A673 (cell line): ENCODE results near the gene DNMT3A. TPM values are rescaled to one million over a fixed set of nuclear protein-coding genes. Genes with fewer than 3 reads are reported as not detected.

Experiments
- BruUV-seq: library from RNA; stranded (reverse); fragments of 400-500 nt; replicated peaks from 2 replicates; lab custom pipeline; 2021; lab: Mats Ljungman, UMichigan
- CTCF ChIA-PET: fragments of 300-600 bp; sonication (Branson Sonifier 250); formaldehyde crosslinking; loops from one replicate; lab custom pipeline; 2022; ENCODE audit warnings: antibody characterized with exemption; lab: Charles Lee
- POLR2A ChIA-PET: fragments of 300-600 bp; sonication (Branson Sonifier 250); formaldehyde crosslinking; loops from one replicate; lab custom pipeline; 2022; ENCODE audit warnings: antibody characterized with exemption; ENCODE audit not compliant: low non-redundant PET; lab: Charles Lee
- DNase-seq: peaks from one replicate; pipeline ENCODE4 v3.0.0-alpha.2; 2015; ENCODE audit warnings: low spot score
- H3K27ac ChIP-seq: fragments of 200-600 bp; sonication (generic); 2 replicates; pipeline ENCODE4 v1.5.1; 2016; ENCODE audit warnings: mixed run types, low read depth, mild to moderate bottlenecking, mixed read lengths, antibody characterized with exemption, low read length; ENCODE audit not compliant: poor library complexity, severe bottlenecking
- H3K27me3 ChIP-seq: fragments of 200-600 bp; sonication (generic); replicated peaks from 2 replicates; pipeline ENCODE4 v1.6.1; 2017; ENCODE audit warnings: mixed run types, low read depth, mild to moderate bottlenecking, mixed read lengths, antibody characterized with exemption, low read length; ENCODE audit not compliant: insufficient read depth, poor library complexity
- H3K36me3 ChIP-seq: fragments of 200-600 bp; sonication (generic); 2 replicates; pipeline ENCODE4 v1.6.1; 2016; ENCODE audit warnings: mixed run types, mild to moderate bottlenecking, mixed read lengths, antibody characterized with exemption, low read length; ENCODE audit not compliant: insufficient read depth, poor library complexity, severe bottlenecking
- H3K4me1 ChIP-seq: fragments of 200-600 bp; sonication (generic); 2 replicates; pipeline ENCODE4 v1.6.1; 2017; ENCODE audit warnings: mixed run types, mild to moderate bottlenecking, mixed read lengths, antibody characterized with exemption, low read length; ENCODE audit not compliant: insufficient read depth, poor library complexity, severe bottlenecking
- H3K4me3 ChIP-seq: fragments of 200-600 bp; sonication (generic); 2 replicates; pipeline ENCODE4 v1.5.1; 2016; ENCODE audit warnings: low read depth, mixed run types, mild to moderate bottlenecking, mixed read lengths, low read length; ENCODE audit not compliant: poor library complexity, severe bottlenecking
- H3K9me3 ChIP-seq: fragments of 200-600 bp; sonication (generic); 2 replicates; pipeline ENCODE4 v1.6.1; 2016; ENCODE audit warnings: mixed run types, low read depth, mild to moderate bottlenecking, mixed read lengths, antibody characterized with exemption, low read length; ENCODE audit not compliant: poor library complexity, severe bottlenecking
- CTCF ChIP-seq: fragments of 300-800, 200-600 bp; sonication (generic); conservative IDR thresholded peaks from 2 replicates; pipeline ENCODE4 v1.5.1; 2017; ENCODE audit warnings: low read depth, mild to moderate bottlenecking, antibody characterized with exemption, low read length, moderate library complexity, mixed read lengths
- EZH2 ChIP-seq: fragments of 200-600 bp; sonication (generic); IDR thresholded peaks from 2 replicates; pipeline ENCODE4 v1.6.1; 2017; ENCODE audit warnings: borderline replicate concordance, low read depth, mild to moderate bottlenecking, mixed read lengths, antibody characterized with exemption, low read length; ENCODE audit not compliant: poor library complexity, severe bottlenecking
- intact Hi-C: fragments of 100-400 bp; cut with micrococcal nuclease; formaldehyde crosslinking; loops from one replicate; pipeline ENCODE4 v1.10.0; 2022; ENCODE audit not compliant: unreplicated experiment
- total RNA-seq: library from RNA; stranded (reverse); gene quantifications from 2 replicates; pipeline ENCODE4 v1.2.3, GENCODE V29; 2021

DNMT3A gene
- total RNA-seq, 1 experiment from 2014 or later: 109 TPM

GRCh38 chr2:25197336-25198208 lies 144.2 kb downstream of the DNMT3A start:
- Histone ChIP-seq H3K9me3 (no peaks in the 10 kb centered on the region), H3K36me3 (no peaks in the 10 kb centered on the region), H3K4me3 (no peak overlapping the region), H3K27me3 (no peaks in the 10 kb centered on the region), H3K4me1 (no peaks in the 10 kb centered on the region), H3K27ac (no peak overlapping the region)
- DNase-seq: no peak
- intact Hi-C loops: loop anchor here (2.0 to 5.0 kb wide), 3 partner anchors 60 to 363 kb away; no protein-coding TSS in a partner anchor
- BruUV-seq: no TSS peak
- ChIA-PET CTCF (interaction anchor here (0.6 to 1.1 kb wide), 3 partner anchors 93 to 254 kb away, joined by 3 to 7 read pairs (median 4); no protein-coding TSS in a partner anchor), POLR2A (no interaction called here)
- no peak for TF ChIP-seq EZH2
- TF ChIP-seq CTCF: no peak

GRCh38 chr2:25194576-25195122 lies 147.1 kb downstream of the DNMT3A start:
- CTCF ChIA-PET: no interaction called here
- no peaks in the 10 kb centered on the region for H3K36me3 ChIP-seq
- H3K27me3 ChIP-seq: no peaks in the 10 kb centered on the region
- H3K4me3 ChIP-seq: no peak overlapping the region
- TF ChIP-seq EZH2 (no peak), CTCF (no peak)
- no peak for DNase-seq
- POLR2A ChIA-PET: no interaction called here
- no peak overlapping the region for H3K27ac ChIP-seq
- no TSS peak for BruUV-seq
- H3K4me1 ChIP-seq: no peaks in the 10 kb centered on the region
- intact Hi-C loops: loop anchor here (5.0 kb wide), 1 partner anchor 57 kb away; no protein-coding TSS in a partner anchor
- no peaks in the 10 kb centered on the region for H3K9me3 ChIP-seq

DNA sequence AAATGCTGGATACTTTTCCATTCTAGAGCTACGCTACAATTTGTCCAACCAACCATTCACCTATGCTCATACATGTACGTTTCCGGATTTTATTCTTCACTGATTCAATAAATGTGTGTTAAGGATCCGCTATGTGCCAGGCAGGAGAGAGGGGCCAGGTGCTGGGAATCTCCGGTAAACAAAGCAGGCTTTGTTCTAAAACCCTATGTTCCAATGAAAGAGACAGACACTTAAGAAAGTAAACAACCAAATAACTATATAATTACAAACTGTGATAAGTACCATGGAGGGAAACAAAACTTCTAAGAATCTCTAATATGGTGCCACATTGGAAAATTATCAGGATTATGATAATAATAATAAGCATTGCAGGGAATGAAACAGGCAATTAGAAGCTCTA lies 151.2 kb downstream of the DNMT3A start:
- no peak for TF ChIP-seq EZH2
- no peak for TF ChIP-seq CTCF
- intact Hi-C loops: no loop called here
- POLR2A ChIA-PET: no interaction called here

More for the DNA sequence above, 151.2 kb downstream of the DNMT3A start:
- Histone ChIP-seq H3K9me3 (no peaks in the 10 kb centered on the region), H3K27ac (no peak overlapping the region), H3K4me1 (no peaks in the 10 kb centered on the region), H3K36me3 (no peaks in the 10 kb centered on the region), H3K27me3 (no peaks in the 10 kb centered on the region), H3K4me3 (no peak overlapping the region)
- no TSS peak for BruUV-seq
- DNase-seq: no peak
- CTCF ChIA-PET: no interaction called here
